H1 (cell line): ENCODE results near the gene CFAP54. TPM values are rescaled to one million over a fixed set of nuclear protein-coding genes. Genes with fewer than 3 reads are reported as not detected.

ENCODE experiments used
- CTCF ChIA-PET: fragments of 300-600 bp; sonication (Branson Sonifier 250); formaldehyde crosslinking; loops from one replicate; lab custom pipeline; 2021; ENCODE audit not compliant: partially characterized antibody; lab: Charles Lee
- POLR2A ChIA-PET: fragments of 300-600 bp; sonication (Branson Sonifier 250); formaldehyde crosslinking; loops from one replicate; lab custom pipeline; 2021; ENCODE audit warnings: inconsistent platforms; ENCODE audit not compliant: partially characterized antibody; lab: Charles Lee
- DNase-seq, 2 experiments: peaks; one replicate each; pipeline versions ENCODE4 v3.0.0 to v3.0.0-alpha.2; 2010 to 2022; ENCODE audit warnings: low spot score in 2 of 2, low read depth in 1 of 2, mixed read lengths in 1 of 2
- FAIRE-seq: peaks from 2 replicates; lab custom pipeline; 2011; peaks lifted over from hg19 to GRCh38; lab: Jason Lieb, UNC
- H2AFZ ChIP-seq: 2 replicates; pipeline ENCODE4 v1.8.1; 2012; ENCODE audit warnings: low read length, inconsistent platforms
- H2AK5ac ChIP-seq: 2 replicates; pipeline ENCODE4 v1.6.1; 2013; ENCODE audit warnings: low read depth, low read length
- H2BK120ac ChIP-seq: replicated peaks from 2 replicates; pipeline ENCODE3; 2013; ENCODE audit warnings: low read depth, low read length, inconsistent platforms
- H2BK12ac ChIP-seq: 2 replicates; pipeline ENCODE4 v1.6.1; 2013; ENCODE audit warnings: low read depth, low read length
- H2BK15ac ChIP-seq: 2 replicates; pipeline ENCODE4 v1.6.1; 2013; ENCODE audit warnings: low read length
- H2BK20ac ChIP-seq: 2 replicates; pipeline ENCODE4 v1.6.1; 2013; ENCODE audit warnings: low read length
- H2BK5ac ChIP-seq: 2 replicates; pipeline ENCODE4 v1.6.1; 2013; ENCODE audit warnings: low read depth, low read length
- H3K14ac ChIP-seq: 2 replicates; pipeline ENCODE4 v1.6.1; 2013; ENCODE audit warnings: inconsistent platforms; ENCODE audit not compliant: insufficient read length
- H3K18ac ChIP-seq: 2 replicates; pipeline ENCODE4 v1.6.1; 2013; ENCODE audit warnings: low read length; ENCODE audit errors: extremely low read depth
- H3K23ac ChIP-seq: 2 replicates; pipeline ENCODE4 v1.6.1; 2013; ENCODE audit warnings: inconsistent platforms; ENCODE audit not compliant: insufficient read length
- H3K23me2 ChIP-seq: 2 replicates; pipeline ENCODE4 v1.6.1; 2013; ENCODE audit warnings: low read depth, low read length
- H3K27ac ChIP-seq: 2 replicates; pipeline ENCODE4 v1.6.1; 2011; ENCODE audit warnings: low read depth, low read length, inconsistent platforms
- H3K27me3 ChIP-seq, 4 experiments: replicated peaks in 1 of 4; 1 replicate in 1 of 4; 2 replicates in 3 of 4; pipeline versions ENCODE4 v1.6.1 to v1.8.1; 2011 to 2013; ENCODE audit warnings: low read length in 3 of 4, mild to moderate bottlenecking in 3 of 4, inconsistent platforms in 2 of 4, mixed read lengths in 2 of 4, moderate library complexity in 1 of 4; ENCODE audit not compliant: control insufficient read depth in 3 of 4, insufficient read depth in 3 of 4; ENCODE audit errors: extremely low read depth in 1 of 4
- H3K36me3 ChIP-seq, 4 experiments: 2 replicates each; pipeline versions ENCODE4 v1.6.1 to v1.8.1; 2011 to 2013; ENCODE audit warnings: mild to moderate bottlenecking in 4 of 4, low read length in 3 of 4, moderate library complexity in 2 of 4, control low read depth in 1 of 4, inconsistent platforms in 1 of 4; ENCODE audit not compliant: insufficient read depth in 4 of 4, control insufficient read depth in 2 of 4
- H3K4ac ChIP-seq: replicated peaks from 2 replicates; pipeline ENCODE3; 2013; ENCODE audit warnings: low read length, low read depth, mixed read lengths, inconsistent platforms; ENCODE audit not compliant: insufficient read length
- H3K4me1 ChIP-seq, 4 experiments: replicated peaks in 1 of 4; 1 replicate in 1 of 4; 2 replicates in 3 of 4; pipeline versions ENCODE4 v1.6.1 to v1.8.1; 2011 to 2013; ENCODE audit warnings: low read length in 3 of 4, inconsistent platforms in 2 of 4, mixed read lengths in 1 of 4; ENCODE audit not compliant: insufficient read depth in 4 of 4, control insufficient read depth in 3 of 4
- H3K4me2 ChIP-seq, 2 experiments: 2 replicates each; pipeline versions ENCODE4 v1.6.1 to v1.8.1; 2011 to 2013; ENCODE audit warnings: low read depth in 2 of 2, low read length in 2 of 2, control low read depth in 1 of 2, inconsistent platforms in 1 of 2, mild to moderate bottlenecking in 1 of 2; ENCODE audit not compliant: insufficient read depth in 1 of 2
- H3K4me3 ChIP-seq, 4 experiments: fragments of 200-600, 300-600 bp in 1 of 4; sonication (generic), shearing (Covaris generic), sonication (Bioruptor Twin) in 1 of 4; 2 replicates each; pipeline versions ENCODE4 v1.5.1 to v1.8.1; 2011 to 2016; ENCODE audit warnings: low read length in 4 of 4, low read depth in 3 of 4, control low read depth in 2 of 4, inconsistent platforms in 2 of 4, mild to moderate bottlenecking in 2 of 4, mixed read lengths in 1 of 4, moderate library complexity in 1 of 4; ENCODE audit not compliant: insufficient read depth in 2 of 4; ENCODE audit errors: extremely low read depth in 1 of 4
- H3K56ac ChIP-seq: replicated peaks from 2 replicates; pipeline ENCODE3; 2013; ENCODE audit warnings: low read depth, mild to moderate bottlenecking, mixed read lengths, low read length, inconsistent platforms; ENCODE audit not compliant: insufficient read length
- H3K79me1 ChIP-seq: 2 replicates; pipeline ENCODE4 v1.6.1; 2013; ENCODE audit warnings: low read depth, low read length, control low read depth
- H3K79me2 ChIP-seq, 2 experiments: 2 replicates each; pipeline versions ENCODE4 v1.6.1 to v1.8.1; 2012 to 2013; ENCODE audit warnings: low read length in 2 of 2, mild to moderate bottlenecking in 2 of 2, inconsistent platforms in 1 of 2; ENCODE audit not compliant: insufficient read depth in 2 of 2, control insufficient read depth in 1 of 2
- H3K9ac ChIP-seq, 4 experiments: replicated peaks in 1 of 4; 1 replicate in 1 of 4; 2 replicates in 3 of 4; pipeline versions ENCODE4 v1.6.1 to v1.8.1; 2011 to 2013; ENCODE audit warnings: low read depth in 3 of 4, low read length in 3 of 4, control low read depth in 2 of 4, mild to moderate bottlenecking in 2 of 4, moderate library complexity in 2 of 4, inconsistent platforms in 1 of 4; ENCODE audit errors: extremely low read depth in 1 of 4
- H3K9me3 ChIP-seq, 2 experiments: 2 replicates each; pipeline versions ENCODE4 v1.6.1 to v1.8.1; 2012 to 2013; ENCODE audit warnings: mild to moderate bottlenecking in 2 of 2, moderate library complexity in 2 of 2, control low read depth in 1 of 2, inconsistent platforms in 1 of 2, low read depth in 1 of 2, low read length in 1 of 2, mixed read lengths in 1 of 2; ENCODE audit not compliant: insufficient read depth in 2 of 2
- H4K20me1 ChIP-seq, 2 experiments: replicated peaks in 1 of 2; 2 replicates each; pipeline versions ENCODE3 to v1.8.1; 2011 to 2013; ENCODE audit warnings: inconsistent platforms in 2 of 2, low read length in 2 of 2, mild to moderate bottlenecking in 1 of 2; ENCODE audit not compliant: insufficient read depth in 2 of 2, control insufficient read depth in 1 of 2
- H4K5ac ChIP-seq: 2 replicates; pipeline ENCODE4 v1.6.1; 2013; ENCODE audit warnings: low read length, low read depth, mixed read lengths, inconsistent platforms; ENCODE audit not compliant: insufficient read length
- H4K8ac ChIP-seq: 2 replicates; pipeline ENCODE4 v1.8.0; 2013; ENCODE audit warnings: mild to moderate bottlenecking, moderate library complexity, low read length, inconsistent platforms; ENCODE audit not compliant: insufficient read depth; ENCODE audit errors: extremely low read depth
- H4K91ac ChIP-seq: replicated peaks from 2 replicates; pipeline ENCODE3; 2013; ENCODE audit warnings: low read length, mixed read lengths, inconsistent platforms; ENCODE audit not compliant: insufficient read length
- GABPA ChIP-seq: IDR thresholded peaks from 2 replicates; pipeline ENCODE4 v1.6.1; 2011; ENCODE audit warnings: mild to moderate bottlenecking, low read length, moderate library complexity, borderline replicate concordance; ENCODE audit not compliant: insufficient read depth
- JUND ChIP-seq: IDR thresholded peaks from 2 replicates; pipeline ENCODE4 v1.6.1; 2011; ENCODE audit warnings: mild to moderate bottlenecking, improper control_type of control experiment, low read length
- TAF1 ChIP-seq: IDR thresholded peaks from 2 replicates; pipeline ENCODE4 v1.6.1; 2011; ENCODE audit warnings: mild to moderate bottlenecking, low read depth, low read length
- TBP ChIP-seq: IDR thresholded peaks from 2 replicates; pipeline ENCODE4 v1.6.1; 2011; ENCODE audit warnings: low read depth, low read length, improper control_type of control experiment
- TEAD4 ChIP-seq: IDR thresholded peaks from 2 replicates; pipeline ENCODE4 v1.6.1; 2012; ENCODE audit warnings: low read depth, low read length, inconsistent platforms, mixed read lengths
- ZNF274 ChIP-seq: IDR thresholded peaks from 2 replicates; pipeline ENCODE4 v1.7.0; 2012; ENCODE audit warnings: low read length, borderline replicate concordance; ENCODE audit errors: extremely low read depth
- WGBS, 2 experiments: shearing (Covaris generic) in 1 of 2; methylation state at CpG; one replicate each; pipeline versions ENCODE4 v1.1.6 to v1.1.7; 2013 to 2015; ENCODE audit warnings: low lambda C conversion rate in 2 of 2, mixed read lengths in 2 of 2, inconsistent platforms in 1 of 2, low coverage in 1 of 2, missing lambda C conversion rate in 1 of 2; ENCODE audit not compliant: insufficient replicate concordance in 2 of 2, insufficient coverage in 1 of 2, insufficient read length in 1 of 2; ENCODE audit errors: extremely low coverage in 1 of 2, missing lambda C conversion rate in 1 of 2; 5-methylcytosine and 5-hydroxymethylcytosine counted together
- polyA plus RNA-seq, 7 experiments: library from polyadenylated mRNA; depleted of rRNA in 3 of 7; stranded (reverse) in 5 of 7; unstranded in 2 of 7; fragments of >200 nt in 5 of 7; fragments of 200-250 nt in 2 of 7; gene quantifications; 1 replicate in 5 of 7; 2 replicates in 1 of 7; 4 replicates in 1 of 7; pipeline versions ENCODE4 v1.2.1 to v1.2.3, GENCODE V29; 2011 to 2013; ENCODE audit warnings: missing spikeins in 2 of 7, mixed read lengths in 2 of 7
- total RNA-seq: library from RNA; stranded (reverse); fragmentation: NEBNext Ultra II Directional; extraction: Animal tissue kit (Norgen Biotek cat#: 25700); gene quantifications from 2 replicates; pipeline ENCODE4 v1.2.1, GENCODE V29; 2021

CFAP54 gene
- total and polyA plus RNA-seq, 2 of the 8 experiments (the other 6 are each of a cell fraction or from before 2014, with no cell fraction given), result 0.17 to 0.33 TPM

DNA sequence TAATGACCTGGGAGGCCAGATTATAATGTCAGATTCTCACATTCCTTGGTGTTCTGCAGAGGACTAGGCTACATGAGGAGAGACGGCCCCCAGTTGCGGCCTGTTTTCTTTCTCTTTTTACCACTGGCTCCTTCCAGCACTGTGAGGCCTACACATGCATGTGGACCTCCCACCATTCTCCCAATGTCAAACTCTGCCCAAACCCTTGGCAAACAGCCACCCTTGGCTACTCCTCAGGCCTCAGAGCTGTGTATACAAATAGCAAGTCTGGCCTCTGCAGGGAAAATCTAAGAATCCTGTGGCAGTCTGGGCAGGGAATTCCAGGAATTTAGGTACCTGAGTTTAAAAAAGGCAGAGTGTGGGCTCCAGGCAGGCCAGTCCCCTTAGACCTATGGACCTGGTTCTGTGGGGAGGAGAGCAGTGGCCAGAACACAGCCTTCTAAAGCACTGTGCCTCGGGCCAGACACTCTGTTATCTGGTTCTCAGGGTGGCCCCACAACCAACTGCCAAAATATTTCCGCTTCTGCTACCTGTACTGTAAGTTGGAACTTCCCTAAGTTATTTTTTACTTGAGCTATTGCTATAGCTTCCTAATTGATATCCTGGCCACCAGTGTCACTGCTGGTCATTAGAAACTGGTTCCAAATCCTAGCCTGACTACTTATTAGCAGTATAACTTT, 397.8 kb downstream of the CFAP54 start:
- no peak for FAIRE-seq
- H3K27ac ChIP-seq, result no peak overlapping the region
- no peaks in the 10 kb centered on the region; the same call in 1 of the 2 replicates for H3K23me2 ChIP-seq
- H4K8ac ChIP-seq, result no peak overlapping the region
- H3K14ac ChIP-seq, result no peak overlapping the region
- H3K9me3 ChIP-seq, result no peaks in the 10 kb centered on the region
- H4K20me1 ChIP-seq, result no peaks in the 10 kb centered on the region
- H3K18ac ChIP-seq, result 0 out of 2 replicates have a peak overlapping the region, but pooled peaks have one; percentile 38
- H2AK5ac ChIP-seq, result no peak overlapping the region
- H3K79me2 ChIP-seq, result no peaks in the 10 kb centered on the region
- H4K91ac ChIP-seq, result no peak overlapping the region
- no peak overlapping the region for H2BK12ac ChIP-seq
- 93% methylated on average over 4 of the region's 4 CpGs; no CpG with 5 or more reads in 1 of the 2 experiments for WGBS, 2 experiments
- H2BK20ac ChIP-seq, result no peak overlapping the region
- H2BK15ac ChIP-seq, result no peak overlapping the region
- H3K23ac ChIP-seq, result no peak overlapping the region
- CTCF ChIA-PET, result no interaction called here
- H3K9ac ChIP-seq, result no peak overlapping the region
- no peak overlapping the region for H4K5ac ChIP-seq
- H3K79me1 ChIP-seq, result no peaks in the 10 kb centered on the region
- peak overlapping the region; percentile 76; the same call in 1 of the 2 replicates for H2AFZ ChIP-seq
- no peak overlapping the region for H2BK120ac ChIP-seq
- no peak overlapping the region for H3K56ac ChIP-seq
- H3K36me3 ChIP-seq, result no peaks in the 10 kb centered on the region
- TF ChIP-seq ZNF274 (no peak), TBP (no peak), GABPA (no peak), TEAD4 (peak; percentile 83), TAF1 (no peak), JUND (no peak)
- TF ChIP-seq, all 59 proteins: peak for 1
- H3K4ac ChIP-seq, result no peak overlapping the region
- H3K27me3 ChIP-seq, result no peaks in the 10 kb centered on the region
- no peak overlapping the region for H3K4me3 ChIP-seq
- no peak overlapping the region for H3K4me2 ChIP-seq
- 0 out of 7 replicates have a peak, but pooled peaks cover 0 to 2% (median 0%) of the 10 kb centered on the region in 4 experiments for H3K4me1 ChIP-seq
- POLR2A ChIA-PET, result no interaction called here
- no peak overlapping the region for H2BK5ac ChIP-seq
- no peak for DNase-seq
